HG03095 (cell line): ENCODE data around the gene DLST.

Source experiments
- ATAC-seq: cut with Tn5 transposase; IDR thresholded peaks from one replicate; pipeline ENCODE4 v1.9.1; 2021; ENCODE audit warnings: moderate library complexity; ENCODE audit not compliant: unreplicated experiment

The DLST gene

DNA sequence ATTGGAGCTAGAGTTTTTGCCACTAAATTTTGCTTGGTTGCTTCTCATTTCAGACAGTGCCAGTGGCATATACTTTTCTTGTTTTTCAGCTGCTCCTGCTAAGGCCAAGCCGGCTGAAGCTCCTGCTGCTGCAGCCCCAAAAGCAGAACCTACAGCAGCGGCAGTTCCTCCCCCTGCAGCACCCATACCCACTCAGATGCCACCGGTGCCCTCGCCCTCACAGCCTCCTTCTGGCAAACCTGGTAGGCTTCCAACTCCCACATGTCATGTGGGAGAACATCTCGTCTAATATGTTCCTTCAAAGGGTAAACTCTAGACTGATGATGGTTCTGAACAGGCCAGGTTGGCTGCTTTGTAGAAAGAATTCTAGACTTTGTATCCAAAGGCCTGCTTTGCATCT, 11.0 kb downstream of the DLST start:
- no peak for ATAC-seq

DNA sequence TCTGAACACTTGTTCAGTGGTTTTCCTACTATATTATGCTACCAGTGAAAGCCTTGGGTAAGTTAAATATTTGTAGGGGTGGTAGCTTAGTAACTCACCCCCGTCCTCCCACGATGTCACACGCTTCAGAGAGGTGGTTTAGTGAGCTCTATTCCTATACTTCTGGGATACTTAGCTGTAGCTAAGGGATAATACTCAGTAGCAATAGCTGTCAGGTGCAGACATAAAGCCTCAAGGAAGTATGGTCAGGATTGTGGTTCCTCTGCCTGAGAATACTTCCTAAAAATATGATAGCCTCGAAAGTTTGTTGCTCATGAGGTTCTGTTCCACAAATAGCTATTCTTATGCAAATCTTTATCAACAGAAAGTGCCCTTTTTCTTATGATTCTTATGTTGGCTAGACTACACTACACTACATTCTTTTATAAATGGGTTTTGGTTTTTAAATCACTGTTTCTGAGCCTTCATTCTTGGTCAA, 11.9 kb downstream of the DLST start:
- ATAC-seq, result no peak

DNA sequence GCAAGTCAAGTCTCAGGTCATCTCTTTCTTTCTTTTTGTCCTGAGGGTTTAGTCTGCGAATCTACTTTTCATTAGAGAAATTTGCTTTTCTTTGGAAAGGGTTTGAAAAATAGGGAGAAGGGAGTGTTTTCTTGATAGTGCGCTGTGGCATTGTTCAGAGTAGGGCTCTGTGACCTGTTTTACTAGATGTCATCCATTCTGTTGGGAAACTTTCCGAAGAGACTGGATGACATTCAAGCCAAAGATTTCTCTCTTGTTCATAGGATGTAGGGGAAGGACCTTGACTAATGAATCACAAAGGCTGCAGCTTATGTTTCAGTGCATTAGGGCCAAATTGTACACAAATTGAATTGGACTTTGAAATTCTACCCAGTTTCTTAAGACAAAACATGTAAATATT, 14.7 kb downstream of the DLST start:
- no peak for ATAC-seq

- no peak for ATAC-seq
Measured at GRCh38 chr14:74897642-74898041, 15.9 kb downstream of the DLST start.

GRCh38 chr14:74898083-74898482, 16.4 kb downstream of the DLST start:
- ATAC-seq, result no peak

DNA sequence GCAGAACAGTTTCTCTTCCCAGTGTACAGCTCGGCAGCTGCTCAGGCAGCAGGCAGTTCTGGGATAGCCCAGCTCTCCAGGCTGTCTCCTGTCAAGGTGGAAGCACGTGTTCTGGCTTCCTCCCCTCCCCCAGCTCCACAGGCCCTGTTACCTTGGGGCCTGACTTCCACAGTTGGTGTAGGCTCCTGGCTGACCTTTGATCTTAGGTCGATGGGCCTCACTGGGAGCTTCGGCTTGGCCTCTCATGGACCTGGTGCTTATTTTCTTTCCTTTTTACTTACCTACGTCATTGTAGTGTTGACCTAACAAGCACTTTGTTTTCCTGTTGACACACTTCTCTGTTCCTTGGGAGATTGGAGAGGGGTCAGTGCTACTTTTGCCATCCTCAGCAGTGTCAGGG, 17.0 kb downstream of the DLST start:
- no peak for ATAC-seq

DNA sequence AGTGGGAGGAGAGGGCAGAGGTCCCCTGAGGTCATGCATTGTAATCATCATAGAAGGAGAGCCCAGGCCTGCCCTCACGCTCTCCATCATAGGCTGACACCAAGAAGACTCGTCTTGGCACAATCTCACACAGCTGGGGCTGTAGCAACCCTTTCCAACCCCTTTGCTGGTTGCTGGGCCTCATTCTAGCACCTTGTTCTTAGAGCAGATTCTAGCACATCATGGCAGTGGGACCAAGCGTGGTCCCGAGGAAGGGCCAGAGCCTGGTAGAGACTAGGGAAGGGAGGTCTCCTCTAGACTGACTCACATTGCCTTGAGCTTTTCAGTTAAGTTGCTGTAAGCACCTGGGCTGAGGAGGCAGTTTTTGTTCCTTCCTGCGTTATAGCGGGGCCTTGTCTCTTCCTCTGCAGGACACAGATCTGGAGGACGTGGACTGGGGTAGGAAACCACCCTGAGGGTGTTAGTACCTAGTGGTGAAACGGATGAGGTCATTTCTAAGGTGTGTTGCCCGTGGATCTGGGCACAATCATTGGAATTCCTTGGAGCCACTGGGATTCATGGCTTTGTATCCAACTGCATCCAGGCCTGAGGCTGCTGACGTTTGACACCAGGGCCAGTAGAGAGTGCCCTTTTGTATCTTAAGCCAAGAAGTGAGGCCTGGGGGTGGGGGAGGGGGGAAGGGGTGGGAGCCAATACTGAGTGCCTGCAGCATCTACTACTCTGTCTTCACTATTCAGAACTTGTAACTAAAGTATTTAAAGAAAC, 21.4 kb downstream of the DLST start:
- ATAC-seq, result no peak

DNA sequence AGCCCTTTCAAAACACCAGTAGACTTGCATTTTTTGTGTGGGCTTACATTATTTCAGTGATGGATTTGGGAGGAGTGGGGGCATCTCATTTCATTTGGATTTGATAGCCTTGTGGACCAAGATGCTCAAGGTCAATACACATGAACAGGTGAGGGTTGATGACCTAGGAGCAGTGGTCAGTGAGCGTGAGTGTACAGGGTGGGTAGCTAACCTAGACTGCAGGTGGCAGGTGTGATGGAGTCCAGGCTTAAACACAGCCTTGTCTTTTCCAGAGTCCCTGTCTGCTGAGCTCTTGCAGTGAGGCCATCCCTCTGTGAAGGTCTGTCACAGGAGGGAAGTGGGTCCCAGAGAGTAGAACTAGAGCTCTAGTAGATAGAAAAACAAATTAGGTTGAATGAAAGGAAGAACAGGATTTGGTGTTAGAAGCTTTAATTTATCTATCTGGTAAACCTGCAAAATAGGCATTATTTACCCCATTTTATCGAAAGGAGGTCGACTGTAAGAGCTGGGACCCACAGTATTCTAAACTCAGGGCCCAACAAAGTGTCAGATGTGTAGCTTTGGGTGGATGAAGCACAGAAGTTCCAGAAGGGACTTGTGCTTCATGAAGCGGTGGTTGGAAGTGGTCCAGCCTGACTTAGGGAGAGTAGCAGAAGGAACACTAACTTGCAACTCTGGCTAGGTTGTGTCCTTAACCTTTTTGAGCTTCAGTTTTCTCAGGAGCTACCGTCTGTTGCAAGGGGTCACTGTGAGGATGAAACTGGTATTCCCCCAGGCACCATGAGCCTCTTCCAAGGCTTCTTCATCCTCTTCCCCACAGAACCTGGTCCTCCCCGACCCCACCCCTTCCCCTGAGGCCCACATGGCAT, 23.2 kb downstream of the DLST start:
- ATAC-seq, result no peak

DNA sequence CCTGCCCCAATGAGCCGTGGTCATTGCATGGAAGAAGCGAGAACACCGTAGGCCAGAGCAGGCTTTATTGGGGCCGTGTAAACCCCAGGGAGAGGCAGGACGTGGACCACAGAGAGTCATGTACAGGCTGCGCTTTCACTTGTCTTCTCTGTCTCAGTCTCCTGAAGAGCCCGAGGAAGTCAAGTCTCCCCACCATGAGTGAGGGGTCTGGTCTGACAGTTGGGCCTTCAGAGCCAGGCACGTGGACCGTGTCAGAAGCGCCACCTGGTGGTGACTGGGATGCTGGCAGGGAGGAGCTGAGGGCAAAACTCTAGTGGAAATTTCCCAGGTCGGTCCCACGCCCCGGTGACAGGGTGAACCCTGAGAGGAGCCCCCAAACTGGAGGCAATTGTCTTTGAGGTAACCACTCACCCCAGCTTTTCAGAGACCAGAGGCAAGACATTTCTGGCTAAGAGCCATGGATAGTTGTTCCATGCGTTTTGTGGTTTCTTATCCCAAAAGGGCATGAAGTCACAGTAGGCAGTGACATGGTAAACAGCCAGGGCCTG, 24.0 kb downstream of the DLST start:
- no peak for ATAC-seq

DNA sequence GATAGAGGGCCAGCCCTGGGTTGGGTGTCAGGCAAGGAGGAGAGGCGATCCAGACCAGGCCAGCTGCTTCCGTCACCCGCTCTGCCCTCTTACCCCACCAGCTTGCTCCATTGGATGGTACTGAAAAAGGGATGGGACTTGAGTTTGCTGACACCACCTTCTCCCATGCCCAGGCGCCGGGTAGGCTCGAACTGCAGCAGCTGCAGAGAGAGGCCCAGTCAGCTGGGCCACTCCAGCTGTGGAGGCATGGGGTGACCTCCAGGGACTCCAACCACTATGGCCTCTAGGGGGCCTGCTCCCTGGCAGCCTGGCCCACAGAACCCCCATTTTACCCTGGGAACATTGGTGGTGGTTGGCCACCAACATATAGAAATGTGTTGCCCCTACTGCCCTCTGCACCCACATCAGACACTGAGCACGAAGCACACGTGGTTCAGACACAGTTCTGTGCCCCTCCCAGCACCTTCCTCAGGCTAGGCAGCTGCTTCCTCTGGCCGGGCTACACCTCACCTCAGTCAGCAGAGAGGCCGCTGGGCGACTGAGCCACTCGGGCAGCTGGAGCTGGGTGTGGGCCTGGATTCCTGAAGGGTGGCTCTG, 25.3 kb downstream of the DLST start:
- no peak for ATAC-seq

GRCh38 chr14:74907744-74908143, 26.0 kb downstream of the DLST start:
- ATAC-seq, result no peak

DNA sequence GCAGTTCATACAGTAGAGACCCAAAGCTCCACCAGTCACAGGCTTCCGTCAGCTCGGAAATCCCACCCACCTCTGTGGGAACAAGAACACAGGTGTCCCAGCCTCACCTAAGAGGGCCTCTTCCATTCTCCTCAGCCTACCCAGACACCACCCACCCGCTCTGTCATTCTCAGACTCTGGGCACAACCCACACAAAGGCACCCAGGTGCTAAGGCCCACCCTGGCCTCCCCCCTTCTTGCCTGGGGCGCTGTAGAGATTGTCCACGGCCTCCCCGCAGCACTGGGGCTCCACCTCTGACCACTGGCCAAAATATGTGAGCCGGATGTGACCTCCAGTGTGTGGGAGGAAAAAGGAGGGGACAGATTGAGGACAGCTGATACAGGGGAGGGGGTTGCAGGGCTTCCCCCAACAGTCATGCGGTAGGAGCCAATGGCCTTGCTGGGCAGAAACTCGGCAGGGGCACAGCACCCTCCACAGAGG, 27.2 kb downstream of the DLST start:
- ATAC-seq, result no peak

GRCh38 chr14:74909501-74909900, 27.8 kb downstream of the DLST start:
- no peak for ATAC-seq

DNA sequence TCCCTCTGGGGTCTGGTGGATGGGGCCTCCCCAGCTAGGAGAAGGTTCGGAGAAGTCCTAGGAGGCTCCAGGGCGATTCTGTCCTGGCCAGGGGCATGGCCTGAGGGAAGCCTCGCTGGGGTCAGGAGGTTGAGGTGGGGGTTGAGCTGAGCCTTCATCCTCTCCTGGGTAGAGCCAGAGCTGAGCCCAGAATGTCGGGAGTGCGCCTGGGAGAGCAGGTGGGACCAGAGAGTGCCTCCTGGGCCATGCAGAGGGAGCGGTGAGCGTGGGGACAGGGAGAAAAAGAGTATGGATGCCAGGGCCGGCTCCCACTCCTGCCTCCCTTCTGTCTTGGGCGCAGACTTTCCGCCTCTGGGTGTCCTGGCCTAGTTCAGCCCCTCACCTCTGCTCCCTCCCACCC, 28.2 kb downstream of the DLST start:
- ATAC-seq, result no peak

- no peak for ATAC-seq
Measured at GRCh38 chr14:74910556-74910955, 28.8 kb downstream of the DLST start.

- ATAC-seq, result no peak
Measured at GRCh38 chr14:74911221-74911620, 29.5 kb downstream of the DLST start.

- ATAC-seq, result no peak
Measured at GRCh38 chr14:74911704-74912103, 30.0 kb downstream of the DLST start.

DNA sequence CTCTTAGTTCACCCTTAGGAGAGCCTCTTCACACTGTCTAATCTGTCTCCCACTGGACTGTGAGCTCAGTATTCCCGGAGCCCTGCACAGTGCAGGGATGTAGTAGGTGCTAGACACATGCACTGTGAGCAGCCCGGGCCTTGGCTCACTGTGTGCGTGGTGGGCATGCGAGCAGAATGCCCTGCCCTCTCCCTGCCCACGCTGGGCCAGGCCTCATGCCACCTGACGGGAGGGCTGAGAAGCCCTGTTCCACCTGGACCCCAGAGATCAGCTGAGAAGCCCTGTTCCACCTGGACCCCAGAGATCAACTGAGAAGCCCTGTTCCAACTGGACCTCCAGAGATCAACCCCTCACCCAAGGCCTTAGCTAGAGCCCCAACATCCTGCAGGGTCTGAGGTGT, 30.4 kb downstream of the DLST start:
- ATAC-seq, result no peak

GRCh38 chr14:74912801-74913200, 31.1 kb downstream of the DLST start:
- ATAC-seq, result no peak

DNA sequence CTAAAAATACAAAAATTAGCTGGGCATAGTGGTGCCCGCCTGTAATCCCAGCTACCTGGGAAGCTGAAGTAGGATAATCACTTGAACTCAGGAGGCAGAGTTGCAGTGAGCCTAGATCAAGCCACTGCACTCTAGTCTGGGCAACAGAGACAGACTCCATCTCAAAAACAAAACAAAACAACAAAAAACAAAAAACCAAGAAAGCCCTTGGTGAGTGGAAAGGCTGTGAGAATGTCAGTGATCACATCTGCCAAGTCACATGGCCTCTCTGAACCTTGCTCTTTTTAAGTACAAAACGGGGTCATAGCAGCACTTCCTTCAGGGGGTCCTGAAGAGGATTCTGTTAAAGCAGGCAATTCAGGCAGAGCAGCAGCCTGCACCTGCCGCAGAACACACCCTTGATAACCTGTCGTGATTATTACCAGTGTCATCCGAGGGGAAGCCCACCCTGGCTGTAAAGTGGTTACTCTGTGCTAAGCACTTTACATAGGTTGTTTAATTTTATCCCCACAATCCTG, 31.7 kb downstream of the DLST start:
- no peak for ATAC-seq

GRCh38 chr14:74913986-74914573, 32.4 kb downstream of the DLST start:
- ATAC-seq, result no peak
